HG03520 (cell line): Measurements from ENCODE around the gene LCAT.
A peak's percentile ranks its signal among the peaks of the same experiment; 100 is the strongest.
"Not testable (repeated sequence)": the region's sequence is repeated elsewhere in the genome, so short reads cannot be mapped to it uniquely, and the experiment has no call there.

Source experiments
- ATAC-seq: cut with Tn5 transposase; IDR thresholded peaks from one replicate; pipeline ENCODE4 v1.9.1; 2021; ENCODE audit warnings: mild to moderate bottlenecking, moderate library complexity; ENCODE audit not compliant: unreplicated experiment

The LCAT gene

GRCh38 chr16:67915831-67916723 lies 27.8 kb downstream of the LCAT start:
- no peak for ATAC-seq

GRCh38 chr16:67915496-67915769 lies 28.5 kb downstream of the LCAT start:
- not testable (repeated sequence) for ATAC-seq

- no peak for ATAC-seq
These were observed 29.0 kb downstream of the LCAT start for GRCh38 chr16:67914758-67915495.

GRCh38 chr16:67910158-67910557 lies 33.8 kb downstream of the LCAT start:
- ATAC-seq = no peak

- ATAC-seq = no peak
These were observed 34.7 kb downstream of the LCAT start for GRCh38 chr16:67909056-67909742.

- ATAC-seq = no peak
These were observed 36.3 kb downstream of the LCAT start for GRCh38 chr16:67907397-67908180.

GRCh38 chr16:67902831-67903230 lies 41.1 kb downstream of the LCAT start:
- no peak for ATAC-seq

- ATAC-seq = no peak
These were observed 42.2 kb downstream of the LCAT start for GRCh38 chr16:67901734-67902133.

GRCh38 chr16:67897231-67897630 lies 46.7 kb downstream of the LCAT start:
- ATAC-seq = no peak

- no peak for ATAC-seq
These were observed 50.0 kb downstream of the LCAT start for GRCh38 chr16:67893743-67894399.

- ATAC-seq = peak; percentile 79
These were observed 50.8 kb downstream of the LCAT start, which contains the start of gene PSKH1 for GRCh38 chr16:67892899-67893742. PSKH1 (plus strand) TSS chr16:67893254; CDS start chr16:67908750, 15,496 bp downstream.

GRCh38 chr16:67892375-67892774 lies 51.5 kb downstream of the LCAT start:
- no peak for ATAC-seq
